ENCODE data around the gene RPL10. TPM values are rescaled to one million over a fixed set of nuclear protein-coding genes. Genes with fewer than 3 reads are reported as not detected.

The RPL10 gene
- total RNA-seq, 4 donors from 2014 or later = 3,899 to 6,066 (median 5,720) TPM

- intact Hi-C loops (cut with DNase I; ENCODE audit: low total_unique reads) (no loop called here), in situ Hi-C loops (cut with MboI; ENCODE audit: low sequenced_read_pairs in 4 of 4) (no loop called here)
- no peak overlapping the region for H3K4me3 ChIP-seq
- H3K27ac ChIP-seq = no peak overlapping the region
- no peaks in the 10 kb centered on the region for H3K4me1 ChIP-seq
- no peaks in the 10 kb centered on the region for H3K36me3 ChIP-seq
- no peaks in the 10 kb centered on the region for H3K9me3 ChIP-seq
- ATAC-seq = no peak
- no peak for DNase-seq
- H3K27me3 ChIP-seq = no peaks in the 10 kb centered on the region
- TF ChIP-seq POLR2A (IDR thresholded peaks at IDR 0.05) (no peak), CTCF (IDR thresholded peaks at IDR 0.05 in 4 of 5, conservative IDR thresholded peaks at IDR 0.05 in 1 of 5) (no peak)
Observed at GRCh38 chrX:154354013-154354412, 44.2 kb upstream of the RPL10 start.

GRCh38 chrX:154354516-154354915, 43.7 kb upstream of the RPL10 start:
- Histone ChIP-seq H3K9me3 (no peaks in the 10 kb centered on the region), H3K36me3 (no peaks in the 10 kb centered on the region), H3K27ac (no peak overlapping the region), H3K27me3 (no peaks in the 10 kb centered on the region), H3K4me3 (no peak overlapping the region), H3K4me1 (no peaks in the 10 kb centered on the region)
- DNase-seq (no peak), ATAC-seq (no peak)
- intact Hi-C loops (cut with DNase I; ENCODE audit: low total_unique reads) (no loop called here), in situ Hi-C loops (cut with MboI; ENCODE audit: low sequenced_read_pairs in 4 of 4) (no loop called here)
- TF ChIP-seq CTCF (IDR thresholded peaks at IDR 0.05 in 4 of 5, conservative IDR thresholded peaks at IDR 0.05 in 1 of 5) (no peak), POLR2A (IDR thresholded peaks at IDR 0.05) (no peak)

GRCh38 chrX:154355094-154355775, 42.9 kb upstream of the RPL10 start:
- TF ChIP-seq CTCF (IDR thresholded peaks at IDR 0.05 in 4 of 5, conservative IDR thresholded peaks at IDR 0.05 in 1 of 5) = no peak
- no peak for TF ChIP-seq POLR2A (IDR thresholded peaks at IDR 0.05)

GRCh38 chrX:154355776-154356140, 42.4 kb upstream of the RPL10 start:
- Histone ChIP-seq H3K27me3 (no peaks in the 10 kb centered on the region), H3K4me3 (no peak overlapping the region), H3K9me3 (no peaks in the 10 kb centered on the region), H3K36me3 (no peaks in the 10 kb centered on the region), H3K4me1 (no peaks in the 10 kb centered on the region), H3K27ac (no peak overlapping the region)
- intact Hi-C loops (cut with DNase I; ENCODE audit: low total_unique reads) (no loop called here), in situ Hi-C loops (cut with MboI; ENCODE audit: low sequenced_read_pairs in 4 of 4) (no loop called here)
- no peak for TF ChIP-seq POLR2A (IDR thresholded peaks at IDR 0.05)
- TF ChIP-seq CTCF (IDR thresholded peaks at IDR 0.05 in 4 of 5, conservative IDR thresholded peaks at IDR 0.05 in 1 of 5) = no peak
- ATAC-seq (no peak), DNase-seq (no peak)

More at GRCh38 chrX:154355094-154355775, 42.9 kb upstream of the RPL10 start:
- intact Hi-C loops (cut with DNase I; ENCODE audit: low total_unique reads) (no loop called here), in situ Hi-C loops (cut with MboI; ENCODE audit: low sequenced_read_pairs in 4 of 4) (no loop called here)
- H3K4me3 ChIP-seq = no peak overlapping the region
- ATAC-seq (no peak), DNase-seq (no peak)
- no peaks in the 10 kb centered on the region for H3K9me3 ChIP-seq
- H3K27me3 ChIP-seq = no peaks in the 10 kb centered on the region
- no peak overlapping the region for H3K27ac ChIP-seq
- no peaks in the 10 kb centered on the region for H3K36me3 ChIP-seq
- no peaks in the 10 kb centered on the region for H3K4me1 ChIP-seq

GRCh38 chrX:154356596-154356995, 41.6 kb upstream of the RPL10 start:
- intact Hi-C loops (cut with DNase I; ENCODE audit: low total_unique reads) = no loop called here
- Histone ChIP-seq H3K36me3 (no peaks in the 10 kb centered on the region), H3K4me1 (no peaks in the 10 kb centered on the region), H3K27ac (no peak overlapping the region), H3K9me3 (no peaks in the 10 kb centered on the region), H3K4me3 (no peak overlapping the region), H3K27me3 (no peaks in the 10 kb centered on the region)
- DNase-seq (no peak), ATAC-seq (no peak)
- in situ Hi-C loops (cut with MboI; ENCODE audit: low sequenced_read_pairs in 4 of 4) = no loop called here
- TF ChIP-seq CTCF (IDR thresholded peaks at IDR 0.05 in 4 of 5, conservative IDR thresholded peaks at IDR 0.05 in 1 of 5) (no peak), POLR2A (IDR thresholded peaks at IDR 0.05) (no peak)
